Anterior cingulate cortex (tissue), 58 donors: ENCODE measurements around the gene FSD1.
"Not testable (repeated sequence)": the region's sequence is repeated elsewhere in the genome, so short reads cannot be mapped to it uniquely, and the experiment has no call there.

Experiments used
- DNase-seq, 58 donors: peaks; one replicate each; lab custom pipeline; 2025; lab: John Stamatoyannopoulos, UW

The FSD1 gene

GRCh38 chr19:4313847-4314490, 9.6 kb downstream of the FSD1 start:
- DNase-seq = no peak

- no peak for DNase-seq
These were observed 12.6 kb downstream of the FSD1 start for GRCh38 chr19:4316956-4317355.

- DNase-seq = no peak
These were observed 14.1 kb downstream of the FSD1 start for GRCh38 chr19:4318460-4318859.

GRCh38 chr19:4319067-4319718, 14.8 kb downstream of the FSD1 start:
- no peak for DNase-seq

GRCh38 chr19:4320419-4320818, 16.0 kb downstream of the FSD1 start:
- DNase-seq = no peak

GRCh38 chr19:4322942-4323665, 18.7 kb downstream of the FSD1 start:
- DNase-seq = no peak

- DNase-seq = no peak
These were observed 19.3 kb downstream of the FSD1 start for GRCh38 chr19:4323692-4324091.

GRCh38 chr19:4324228-4324627, 19.8 kb downstream of the FSD1 start:
- no peak for DNase-seq

- no peak for DNase-seq
These were observed 21.9 kb downstream of the FSD1 start for GRCh38 chr19:4326215-4326836.

GRCh38 chr19:4326837-4327251, 22.4 kb downstream of the FSD1 start:
- DNase-seq = peak in 1 of 58 donors; percentile 42

GRCh38 chr19:4327252-4327876, 23.0 kb downstream of the FSD1 start:
- DNase-seq = peak in 49 of 58 donors; percentile 10 to 87 (median 47)

GRCh38 chr19:4327877-4328242, 23.5 kb downstream of the FSD1 start:
- DNase-seq = peak in 1 of 58 donors; percentile 61

GRCh38 chr19:4328243-4328990, 24.0 kb downstream of the FSD1 start:
- DNase-seq = peak; percentile 57 to 100 (median 96)

GRCh38 chr19:4328991-4329681, 24.7 kb downstream of the FSD1 start:
- not testable (repeated sequence) for DNase-seq

- no peak for DNase-seq
These were observed 25.5 kb downstream of the FSD1 start for GRCh38 chr19:4329858-4330257.

GRCh38 chr19:4334929-4335570, 30.7 kb downstream of the FSD1 start:
- no peak for DNase-seq

GRCh38 chr19:4337906-4338440, 33.6 kb downstream of the FSD1 start:
- no peak for DNase-seq
